GM19397 (cell line): Measurements from ENCODE around the gene NOL9.
"Not testable (repeated sequence)": the region's sequence is repeated elsewhere in the genome, so short reads cannot be mapped to it uniquely, and the experiment has no call there.

Experiments used
- ATAC-seq: cut with Tn5 transposase; IDR thresholded peaks from one replicate; pipeline ENCODE4 v1.9.1; 2021; ENCODE audit warnings: mild to moderate bottlenecking, moderate library complexity; ENCODE audit not compliant: unreplicated experiment

The NOL9 gene

GRCh38 chr1:6505367-6506209, 48.7 kb downstream of the NOL9 start:
- no peak for ATAC-seq

GRCh38 chr1:6504887-6505286, 49.4 kb downstream of the NOL9 start:
- no peak for ATAC-seq

GRCh38 chr1:6503884-6504602, 50.3 kb downstream of the NOL9 start:
- ATAC-seq, result no peak

DNA sequence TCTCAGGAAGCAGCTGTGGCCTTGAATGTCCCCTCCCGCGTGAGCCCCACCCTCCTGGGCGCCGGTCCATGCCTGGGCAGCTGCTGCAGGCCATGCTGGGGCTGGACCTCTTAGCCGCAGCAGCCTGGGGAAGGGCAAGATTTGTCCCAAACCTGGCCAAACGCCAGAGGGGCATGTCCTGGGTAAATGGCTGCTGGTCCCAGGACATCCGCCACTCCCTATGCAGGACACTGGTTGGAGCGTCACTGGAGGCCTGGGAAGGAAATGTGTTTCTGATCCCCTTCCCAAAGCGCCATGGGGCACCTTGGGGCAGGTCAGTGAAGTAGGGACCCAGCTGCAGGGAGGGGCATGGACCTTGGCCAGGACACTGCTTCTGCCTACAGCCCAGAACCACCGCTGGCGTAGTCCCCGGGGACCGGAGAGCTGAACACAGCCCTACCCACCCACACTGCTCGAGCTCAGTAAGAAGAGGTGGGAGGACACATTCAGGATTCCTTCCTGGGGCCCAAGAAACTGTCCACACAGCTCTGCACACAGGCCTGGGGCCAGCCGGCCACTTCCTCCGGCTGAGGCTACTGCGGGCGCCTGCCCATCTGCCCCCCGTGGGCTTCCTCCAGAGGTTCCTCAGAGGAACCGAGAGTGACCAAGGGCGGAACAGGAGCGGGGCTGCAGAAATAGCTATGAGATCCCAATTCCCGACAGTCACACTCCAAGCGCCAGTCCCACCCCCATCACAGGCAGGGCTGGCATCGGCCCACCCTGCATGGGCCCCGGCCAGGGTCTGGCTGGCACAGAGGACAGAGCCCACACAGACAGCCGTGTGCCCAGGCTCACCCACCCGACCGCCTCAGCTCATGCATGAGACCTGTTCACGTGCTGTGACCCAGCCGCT, 52.1 kb downstream of the NOL9 start:
- ATAC-seq, result no peak

GRCh38 chr1:6501279-6501813, 53.0 kb downstream of the NOL9 start:
- ATAC-seq, result no peak

- no peak for ATAC-seq
Observed at GRCh38 chr1:6500544-6501278, 53.6 kb downstream of the NOL9 start.

DNA sequence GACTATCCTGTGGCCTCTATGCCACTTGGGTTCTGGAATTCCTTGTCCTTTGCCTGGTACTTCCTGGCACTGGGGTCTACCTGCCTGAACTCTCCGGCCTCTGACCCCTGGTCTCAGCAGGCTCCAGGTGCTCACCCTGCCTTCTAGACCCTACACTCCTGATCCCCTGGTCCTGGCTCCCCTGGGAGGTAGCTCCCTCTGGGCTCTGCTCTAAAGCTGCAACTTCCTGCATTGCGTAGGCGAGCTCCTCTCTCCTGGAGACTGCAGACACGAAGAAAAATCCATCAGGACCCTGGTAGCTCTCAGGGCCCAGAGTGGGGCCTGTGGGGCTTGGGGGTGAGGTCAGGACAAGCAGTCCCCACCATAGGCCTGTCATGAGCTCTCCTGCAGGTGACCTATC, 55.0 kb downstream of the NOL9 start:
- ATAC-seq, result no peak

DNA sequence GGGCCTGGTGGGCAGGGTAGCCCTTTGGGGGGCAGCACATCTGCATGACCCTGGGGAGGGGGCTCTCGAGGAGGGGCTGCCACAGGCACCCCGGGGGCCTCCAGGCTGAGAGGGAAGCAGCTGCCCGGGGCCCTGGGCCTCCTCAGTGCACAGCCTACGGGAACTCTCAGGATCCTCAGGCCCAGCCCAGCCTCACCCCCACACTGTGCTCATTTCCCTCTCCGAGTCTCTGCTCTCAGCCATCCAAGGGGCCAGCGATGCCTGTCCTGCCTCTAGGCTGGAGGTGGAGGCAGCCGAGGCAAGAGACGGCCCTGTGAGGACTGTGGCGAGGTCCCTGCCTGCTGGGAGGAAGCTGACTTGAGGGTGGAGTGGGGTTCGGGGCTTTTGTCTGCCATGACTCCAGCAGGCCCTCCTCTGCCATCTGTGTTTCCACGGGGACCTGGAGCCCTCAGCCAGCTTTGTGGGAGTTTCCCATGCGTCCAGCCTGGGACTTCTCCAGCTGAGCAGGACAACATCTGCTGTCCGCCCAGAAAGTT, 55.7 kb downstream of the NOL9 start:
- no peak for ATAC-seq

- no peak for ATAC-seq
Observed at GRCh38 chr1:6497867-6498575, 56.3 kb downstream of the NOL9 start.

- no peak for ATAC-seq
Observed at GRCh38 chr1:6497215-6497866, 57.0 kb downstream of the NOL9 start.

DNA sequence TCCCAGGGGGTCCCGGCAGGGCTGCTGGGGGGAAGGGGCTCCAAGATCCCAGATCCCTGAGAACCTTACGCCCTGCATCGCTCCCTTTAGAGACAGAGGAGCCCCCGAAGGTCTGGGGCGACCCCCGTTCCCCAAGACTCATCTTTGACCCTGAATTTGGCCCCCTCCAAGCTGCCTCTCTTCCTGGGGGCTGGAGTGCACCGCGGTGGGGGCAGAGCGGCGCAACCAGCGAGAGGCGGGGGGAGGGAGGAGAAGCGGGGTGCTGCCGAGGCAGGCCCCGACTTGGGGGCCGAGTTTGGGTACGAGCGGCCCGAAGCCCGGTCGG, 57.5 kb downstream of the NOL9 start:
- ATAC-seq, result no peak

DNA sequence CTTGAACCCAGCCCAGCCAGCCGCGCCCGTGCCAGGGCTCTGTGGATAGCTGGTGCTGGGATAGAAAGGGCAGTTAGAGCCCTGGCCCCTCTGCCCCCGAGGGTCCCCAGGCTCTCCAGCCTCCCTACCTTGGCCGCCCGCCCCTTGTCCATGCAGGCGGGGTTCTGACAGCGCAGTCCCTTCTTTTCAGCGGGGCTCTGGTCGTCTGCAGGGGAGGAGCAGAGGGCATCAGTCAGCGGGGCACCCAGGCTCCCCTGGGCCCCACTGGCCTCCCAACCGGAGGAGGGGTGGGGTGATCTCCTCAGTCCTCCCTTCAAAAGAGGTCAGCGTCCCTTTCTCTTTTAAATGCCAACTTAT, 58.0 kb downstream of the NOL9 start:
- ATAC-seq, result no peak

- ATAC-seq, result no peak
Observed at GRCh38 chr1:6495540-6496364, 58.6 kb downstream of the NOL9 start.

GRCh38 chr1:6495041-6495441, 59.3 kb downstream of the NOL9 start:
- ATAC-seq, result no peak

DNA sequence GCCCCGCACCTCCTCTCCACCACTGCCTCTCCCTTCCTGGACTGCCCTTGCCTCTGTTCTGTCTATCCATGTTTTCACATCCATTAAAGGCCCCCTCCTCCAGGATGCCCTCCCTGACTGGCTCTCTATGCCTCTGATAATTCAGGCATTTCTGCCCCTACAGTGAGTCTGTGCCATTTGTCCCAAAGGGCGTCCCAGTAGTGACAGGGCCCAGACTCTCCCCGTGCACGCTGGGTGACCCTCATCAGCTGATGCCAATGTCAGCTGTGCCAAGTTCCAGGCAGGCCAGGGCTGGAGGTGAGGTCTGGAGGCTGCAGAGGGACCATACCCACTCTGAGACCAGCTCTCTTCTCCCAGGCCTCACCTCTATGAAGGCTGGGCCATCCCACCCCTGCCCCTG, 59.7 kb downstream of the NOL9 start:
- ATAC-seq, result no peak

DNA sequence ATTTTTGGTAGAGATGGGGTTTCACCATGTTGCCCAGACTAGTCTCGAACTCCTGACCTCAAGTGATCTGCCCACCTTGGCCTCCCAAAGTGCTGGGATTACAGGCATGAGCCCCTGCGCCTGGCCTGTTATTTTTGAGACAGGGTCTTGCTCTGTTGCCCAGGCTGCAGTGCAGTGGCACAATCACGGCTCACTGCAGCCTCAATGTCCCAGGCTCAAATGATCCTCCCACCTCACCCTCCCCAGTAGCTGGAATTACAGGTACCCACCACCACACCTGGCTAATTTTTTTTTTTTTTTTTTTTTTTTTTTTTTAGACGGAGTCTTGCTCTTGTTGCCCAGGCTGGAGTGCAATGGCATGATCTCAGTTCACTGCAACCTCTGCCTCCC, 60.5 kb downstream of the NOL9 start:
- not testable (repeated sequence) for ATAC-seq

GRCh38 chr1:6491966-6492365, 62.3 kb downstream of the NOL9 start:
- ATAC-seq, result no peak

GRCh38 chr1:6491480-6491962, 62.8 kb downstream of the NOL9 start, which contains the start of gene PLEKHG5:
PLEKHG5 (minus strand) TSS chr1:6491667; CDS start chr1:6477571, 14,096 bp downstream.
- ATAC-seq, result no peak
